AML-193 (cell line): ENCODE measurements around the gene ZC3H11A.
"Not testable (repeated sequence)": the region's sequence is repeated elsewhere in the genome, so short reads cannot be mapped to it uniquely, and the experiment has no call there.

Source experiments
- DNase-seq, 2 experiments: peaks; one replicate each; lab custom pipeline; 2025; lab: John Stamatoyannopoulos, UW

ZC3H11A gene

GRCh38 chr1:203795441-203796235 is at the start of gene ZC3H11A, which contains the start of gene ZBED6:
TSS of gene ZC3H11A (plus strand) at chr1:203795623. CDS start at chr1:203817071, 21,448 bp downstream.
TSS of gene ZBED6 (plus strand) at chr1:203795623. CDS start at chr1:203797523, 1,900 bp downstream.
- peak; percentile 94 to 97 for DNase-seq

GRCh38 chr1:203746281-203746680 is 49.1 kb upstream of the ZC3H11A start:
- no peak for DNase-seq

GRCh38 chr1:203751051-203751450 is 44.4 kb upstream of the ZC3H11A start:
- DNase-seq: no peak

DNA sequence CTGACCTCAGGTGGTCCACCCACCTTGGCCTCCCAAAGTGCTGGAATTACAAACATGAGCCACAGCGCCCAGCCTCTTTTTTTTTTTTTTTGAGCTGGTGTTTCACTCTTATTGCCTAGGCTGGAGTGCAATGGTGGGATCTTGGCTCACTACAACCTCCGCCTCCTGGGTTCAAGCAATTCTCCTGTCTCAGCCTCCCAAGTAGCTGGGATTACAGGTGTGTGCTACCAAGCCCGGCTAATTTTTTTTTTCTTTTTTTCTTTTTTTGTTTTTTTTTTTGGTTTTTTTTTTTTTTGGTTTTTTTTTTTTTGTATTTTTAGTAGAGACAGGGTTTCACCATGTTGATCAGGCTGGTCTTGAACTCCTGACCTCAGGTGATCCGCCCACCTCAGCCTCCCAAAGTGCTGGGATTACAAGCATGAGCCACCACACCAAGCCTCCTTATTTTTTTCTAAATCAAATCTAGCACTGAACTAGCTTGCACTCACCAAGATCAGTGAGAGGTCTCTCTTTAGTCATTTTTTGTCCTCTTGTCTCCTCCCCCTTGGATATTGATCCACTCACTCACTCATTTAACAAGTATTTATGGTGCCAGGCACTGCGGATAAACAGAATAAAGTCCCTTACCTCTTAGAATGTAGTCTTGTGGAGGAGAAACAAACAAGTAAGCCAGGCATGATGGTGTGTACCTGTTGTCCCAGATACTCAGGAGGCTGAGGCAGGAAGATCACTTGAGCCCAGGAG is 43.6 kb upstream of the ZC3H11A start:
- not testable (repeated sequence) for DNase-seq

- DNase-seq: no peak
These were observed 41.0 kb upstream of the ZC3H11A start for GRCh38 chr1:203754455-203754864.

GRCh38 chr1:203756036-203756435 is 39.4 kb upstream of the ZC3H11A start:
- DNase-seq: no peak

DNA sequence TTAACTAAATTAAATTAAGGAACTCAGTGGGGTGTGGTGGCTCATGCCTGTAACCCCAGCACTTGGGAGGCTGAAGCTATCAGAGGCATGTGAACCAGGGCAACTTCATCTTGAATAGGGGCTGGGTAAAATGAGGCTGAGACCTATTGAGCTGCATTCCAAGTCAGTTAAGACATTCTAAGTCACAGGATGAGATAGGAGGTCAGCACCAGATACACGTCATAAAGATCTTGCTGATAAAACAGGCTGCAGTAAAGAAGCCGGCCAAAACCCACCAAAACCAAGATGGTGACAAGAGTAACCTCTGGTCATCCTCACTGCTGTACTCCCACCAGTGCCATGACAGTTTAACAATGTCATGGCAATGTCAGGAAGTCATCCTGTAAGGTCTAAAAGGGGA is 36.7 kb upstream of the ZC3H11A start:
- DNase-seq: not testable (repeated sequence)

DNA sequence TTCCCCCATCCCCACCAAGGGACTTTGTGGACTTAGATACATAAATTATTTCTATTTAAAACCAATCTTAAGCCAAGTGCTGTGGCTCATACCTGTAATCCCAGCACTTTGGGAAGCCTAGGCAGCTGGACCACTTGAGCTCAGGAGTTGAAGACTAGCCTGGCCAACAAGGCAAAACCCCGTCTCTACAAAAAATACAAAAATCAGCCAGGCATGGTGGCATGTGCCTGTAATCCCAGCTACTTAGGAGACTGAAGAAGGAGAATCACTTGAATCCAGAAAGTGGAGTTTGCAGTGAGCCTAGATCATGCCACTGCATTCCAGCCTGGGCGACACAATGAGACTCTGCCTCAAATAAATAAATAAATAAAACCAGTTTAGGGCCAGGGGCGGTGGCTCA is 34.9 kb upstream of the ZC3H11A start:
- DNase-seq: no peak

- not testable (repeated sequence) for DNase-seq
These were observed 33.5 kb upstream of the ZC3H11A start for GRCh38 chr1:203761958-203762357.

- no peak for DNase-seq
These were observed 31.9 kb upstream of the ZC3H11A start for GRCh38 chr1:203763505-203763904.

- DNase-seq: no peak
These were observed 31.1 kb upstream of the ZC3H11A start for GRCh38 chr1:203764105-203765028.

- peak; percentile 58 to 73 for DNase-seq
These were observed 30.2 kb upstream of the ZC3H11A start, which contains the start of gene LAX1 for GRCh38 chr1:203765029-203765837. TSS of gene LAX1 (plus strand) at chr1:203765183. CDS start at chr1:203765566, 383 bp downstream.

DNA sequence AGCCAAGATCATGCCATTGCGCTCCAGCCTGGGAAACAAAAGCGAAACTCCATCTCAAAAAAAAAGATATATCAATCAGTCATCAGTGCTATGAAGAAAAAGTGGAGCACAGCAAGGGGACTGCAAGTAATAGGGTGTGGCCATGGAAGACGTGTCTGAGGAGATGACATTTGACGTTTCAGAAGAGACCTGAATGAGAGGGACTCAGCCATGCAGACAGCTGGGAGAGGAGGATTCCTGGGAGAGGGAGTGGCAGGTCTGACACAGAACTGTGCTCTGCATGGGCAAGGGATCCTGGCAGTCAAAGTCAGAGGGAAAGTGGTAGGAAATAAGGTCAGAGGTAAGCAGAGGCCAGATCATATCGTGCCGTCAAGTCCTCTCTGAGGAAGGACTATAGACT is 27.2 kb upstream of the ZC3H11A start:
- no peak for DNase-seq

DNA sequence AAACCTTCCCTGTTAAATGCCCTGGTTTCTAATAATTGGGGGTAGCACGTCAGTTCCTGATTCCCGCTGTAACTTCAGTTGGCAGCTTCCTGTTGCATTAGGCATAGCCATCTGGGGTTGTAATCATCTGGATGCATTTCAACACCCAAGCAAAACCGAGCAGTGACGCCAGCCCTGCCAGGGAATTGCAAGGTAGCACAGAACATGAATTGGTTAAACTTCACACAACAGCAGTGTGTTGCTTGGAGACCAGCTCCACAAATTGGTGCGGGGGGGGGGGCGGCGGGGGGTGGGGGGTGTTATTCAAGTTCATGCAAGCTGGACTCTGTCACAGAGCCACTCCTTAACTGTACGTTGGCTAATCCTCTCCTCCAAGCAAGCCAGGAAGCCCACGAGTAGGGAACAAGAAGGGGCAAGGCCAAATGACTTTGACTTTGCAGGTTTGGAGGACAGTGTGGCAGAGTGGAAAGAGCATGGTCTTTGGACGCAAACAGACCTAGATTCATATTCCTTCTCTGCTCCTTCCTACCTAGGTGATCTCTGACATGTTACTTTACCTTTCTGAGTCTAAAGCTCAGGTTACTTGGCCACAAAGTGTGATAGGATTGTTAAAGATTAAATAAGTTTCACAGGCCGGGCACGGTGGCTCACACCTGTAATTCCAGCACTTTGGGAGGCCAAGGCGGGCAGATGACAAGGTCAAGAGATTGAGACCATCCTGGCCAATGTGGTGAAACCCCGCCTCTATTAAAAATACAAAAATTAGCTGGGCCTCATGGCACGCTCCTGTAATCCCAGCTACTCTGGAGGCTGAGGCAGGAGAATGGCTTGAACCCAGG is 25.7 kb upstream of the ZC3H11A start:
- peak; percentile 98 to 99 for DNase-seq

- DNase-seq: no peak
These were observed 23.5 kb upstream of the ZC3H11A start for GRCh38 chr1:203771901-203772301.

- DNase-seq: no peak
These were observed 22.6 kb upstream of the ZC3H11A start for GRCh38 chr1:203772836-203773235.

DNA sequence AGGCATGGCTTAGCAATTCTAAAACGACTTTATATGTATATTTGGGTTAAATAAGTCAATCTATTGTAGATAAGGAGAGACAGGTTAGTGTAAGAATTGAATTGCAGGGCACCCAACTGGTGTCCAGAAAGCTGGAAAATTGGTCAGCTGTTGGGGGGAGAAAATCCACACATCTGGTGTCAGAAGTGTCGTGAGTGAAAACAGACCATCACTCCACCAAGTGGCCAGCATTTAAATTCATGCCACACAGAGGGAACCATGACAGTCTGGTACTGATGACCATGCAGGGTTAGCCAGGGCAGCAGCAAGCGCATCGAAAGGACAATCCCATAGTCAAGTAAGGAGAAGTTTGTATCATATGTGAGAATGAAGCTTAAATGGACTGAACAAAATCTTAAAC is 18.8 kb upstream of the ZC3H11A start:
- peak; percentile 12 to 22 for DNase-seq

- no peak for DNase-seq
These were observed 17.8 kb upstream of the ZC3H11A start for GRCh38 chr1:203777596-203777995.

DNA sequence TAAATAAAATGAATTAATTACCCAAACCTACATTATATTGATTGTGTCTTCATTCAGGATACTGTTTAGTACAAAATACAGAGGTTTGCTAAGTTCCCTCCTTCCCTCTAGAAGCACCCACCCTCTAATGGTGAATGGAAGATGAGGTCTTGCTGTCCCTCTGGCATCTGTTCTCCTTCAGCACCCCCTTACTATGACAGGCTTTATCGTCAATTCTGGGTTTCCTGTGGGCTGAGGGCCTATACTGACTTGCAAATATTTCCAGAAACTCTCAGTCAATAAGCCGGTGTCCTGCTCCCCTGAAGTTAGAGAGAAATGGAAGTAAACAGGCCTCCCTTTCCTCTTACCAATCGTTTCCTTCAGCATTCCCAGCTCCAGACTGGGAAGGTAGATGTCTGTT is 17.3 kb upstream of the ZC3H11A start:
- no peak for DNase-seq

DNA sequence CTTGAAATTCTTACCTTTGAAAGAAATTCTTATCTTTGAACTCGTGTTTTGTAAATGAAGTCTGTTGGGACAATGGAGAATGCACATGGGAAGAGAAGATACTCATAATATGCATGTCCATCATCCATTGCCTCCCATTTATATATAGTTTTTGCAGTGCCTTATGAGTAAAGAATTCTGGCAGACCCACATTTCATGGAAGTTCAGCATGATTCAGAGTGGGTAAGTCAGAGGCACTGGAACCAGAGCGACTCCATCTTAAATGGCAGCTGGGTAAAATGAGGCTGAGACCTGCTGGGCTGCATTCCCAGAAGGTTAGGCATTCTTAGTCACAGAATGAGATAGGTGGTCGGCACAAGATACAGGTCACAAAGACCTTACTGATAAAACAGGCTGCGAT is 16.6 kb upstream of the ZC3H11A start:
- DNase-seq: no peak
